Measurements from ENCODE around the gene FOXP1.

FOXP1 gene

DNA sequence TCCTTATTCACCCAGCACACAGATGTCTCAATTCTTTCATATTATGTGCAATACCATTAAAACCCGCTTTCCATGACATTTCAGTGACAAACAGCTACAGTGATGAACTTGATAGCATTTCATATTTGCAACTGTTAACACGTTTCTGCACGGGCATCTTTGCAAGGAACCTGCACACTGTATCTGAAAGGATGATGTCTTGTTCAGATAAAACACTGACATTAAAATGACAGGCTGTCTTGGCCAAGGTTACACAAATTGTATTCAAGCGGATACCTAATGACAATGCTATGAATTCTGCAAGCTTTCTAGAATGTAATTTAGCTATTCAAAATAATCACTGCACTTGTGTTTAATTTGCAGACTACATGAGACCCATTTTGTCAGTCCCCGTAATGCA lies 529.2 kb downstream of the FOXP1 start:
- ATAC-seq (no peak), DNase-seq (no peak)

DNA sequence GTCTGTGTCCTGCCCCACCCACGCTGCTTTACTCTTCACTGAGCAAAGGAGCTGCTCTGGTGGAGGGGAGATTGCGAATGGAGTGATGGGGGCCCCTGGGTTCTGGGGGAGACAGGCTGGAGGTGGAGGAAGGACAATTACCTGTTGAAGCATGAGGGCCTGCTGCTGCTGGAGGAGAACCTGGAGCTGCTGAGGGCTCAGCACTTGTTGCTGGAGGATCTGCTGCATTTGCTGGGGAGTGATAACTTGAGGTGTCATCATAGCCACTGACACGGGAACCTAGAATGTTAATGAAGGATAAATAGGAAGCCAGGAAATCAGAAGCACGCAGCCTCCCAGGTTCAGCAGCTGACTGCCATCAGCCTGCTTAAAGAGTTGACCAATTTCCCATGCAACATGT lies 530.0 kb downstream of the FOXP1 start:
- DNase-seq (no peak), ATAC-seq (no peak)

DNA sequence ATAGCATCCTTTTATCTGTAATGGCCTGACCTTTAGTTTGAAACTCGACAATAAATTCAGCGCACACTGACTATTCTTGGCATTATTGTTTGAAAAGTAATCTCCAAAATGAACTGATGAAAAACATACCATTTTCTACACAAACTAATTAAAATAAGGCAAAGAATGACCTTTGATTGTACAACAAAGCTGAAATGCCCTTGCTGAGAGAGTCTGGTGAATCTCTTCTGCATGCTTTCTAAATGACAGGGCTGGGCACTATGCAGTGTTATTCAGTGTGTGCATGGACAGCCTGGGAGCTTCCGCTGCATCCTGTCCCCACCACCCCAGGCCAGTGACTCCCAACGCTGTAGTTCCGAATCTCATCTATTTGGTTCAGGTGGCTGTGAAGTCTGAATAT lies 530.8 kb downstream of the FOXP1 start:
- no peak for DNase-seq
- ATAC-seq: no peak

DNA sequence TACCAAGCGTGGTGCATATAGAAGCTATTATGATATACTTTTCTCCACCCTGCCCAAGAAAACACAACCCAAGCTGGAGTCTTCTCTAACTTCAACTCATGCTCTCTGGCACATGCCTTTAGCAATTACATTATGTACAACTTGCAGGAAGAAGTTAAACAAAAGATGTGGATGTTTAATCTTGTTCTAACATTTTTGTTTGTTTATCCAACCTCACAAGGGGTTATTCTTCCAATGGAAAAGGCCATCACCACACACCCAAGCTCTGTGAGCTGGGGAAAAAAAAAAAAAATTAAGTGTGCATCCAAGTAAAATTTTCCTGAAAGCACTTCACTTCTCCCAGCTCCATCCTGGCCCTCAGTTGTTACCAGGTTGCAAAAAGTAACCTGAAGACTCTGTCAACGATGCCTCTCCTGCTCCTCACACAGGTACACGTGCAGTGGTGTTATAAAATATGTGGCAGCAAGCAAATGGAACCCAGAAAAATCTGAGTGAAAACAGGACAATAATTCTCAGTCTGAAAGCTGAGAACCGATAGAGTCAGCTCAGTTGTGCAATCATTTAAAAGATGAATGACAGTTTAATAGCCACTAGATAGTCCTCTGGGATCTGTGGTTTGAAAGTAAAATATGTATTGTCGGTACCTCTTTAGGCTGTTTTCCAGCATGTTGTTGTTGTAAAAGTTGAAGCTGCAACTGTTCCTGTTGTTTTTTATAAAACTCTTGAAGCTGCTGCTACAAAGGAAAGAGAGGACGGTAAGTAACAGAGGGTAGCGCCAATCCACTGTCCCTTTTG lies 531.4 kb downstream of the FOXP1 start:
- DNase-seq: no peak
- no peak for ATAC-seq

DNA sequence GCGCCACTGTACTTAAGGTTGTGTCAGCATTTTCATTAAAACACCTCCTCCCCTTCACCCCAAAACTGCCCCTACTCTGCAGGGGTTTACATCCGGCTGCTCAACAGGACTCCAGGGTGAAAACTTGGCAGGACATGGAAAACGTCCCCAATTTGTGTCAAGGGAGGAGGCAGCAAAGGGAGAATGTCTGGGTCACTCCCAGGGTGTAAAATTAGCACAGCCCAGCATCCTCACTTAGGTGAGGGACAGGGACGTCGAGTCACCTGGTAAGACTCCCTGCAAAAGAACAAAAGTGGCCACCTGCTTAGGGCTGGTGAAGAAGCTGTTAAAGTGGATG lies 532.3 kb downstream of the FOXP1 start:
- no peak for ATAC-seq
- no peak for DNase-seq

DNA sequence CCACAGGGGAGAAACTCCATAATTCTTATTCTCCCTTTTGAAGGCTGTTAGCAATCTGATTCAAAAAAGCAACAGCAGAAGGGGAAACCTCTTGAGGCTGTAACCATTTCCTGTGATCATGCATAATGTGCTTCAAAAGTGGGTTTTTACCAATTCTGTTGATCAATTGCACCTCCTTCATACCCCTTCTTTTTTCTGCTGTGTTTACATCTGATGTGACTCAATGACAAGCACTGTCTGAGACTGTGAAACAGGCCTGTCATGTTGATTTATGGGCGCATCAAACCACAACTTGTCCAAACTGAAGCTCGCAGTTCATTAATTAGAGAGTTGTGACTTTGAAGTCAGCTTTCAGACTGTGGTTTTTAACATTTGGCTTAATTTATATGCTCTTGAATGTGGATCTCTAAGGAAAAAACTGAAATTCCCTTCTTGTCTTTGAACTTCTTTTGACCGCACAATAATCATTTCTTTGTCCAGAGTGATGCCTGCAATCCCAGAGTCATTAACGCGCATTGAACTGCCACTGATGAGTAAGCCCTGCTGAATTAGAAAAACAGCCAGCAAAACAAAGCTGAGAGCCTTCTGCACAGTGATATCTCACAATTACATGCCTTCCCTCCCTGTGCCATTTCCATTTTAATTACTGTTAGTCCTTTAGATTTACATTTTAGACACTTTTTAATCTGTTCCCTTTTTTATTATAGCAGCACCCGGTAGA lies 532.8 kb downstream of the FOXP1 start:
- no peak for DNase-seq

DNA sequence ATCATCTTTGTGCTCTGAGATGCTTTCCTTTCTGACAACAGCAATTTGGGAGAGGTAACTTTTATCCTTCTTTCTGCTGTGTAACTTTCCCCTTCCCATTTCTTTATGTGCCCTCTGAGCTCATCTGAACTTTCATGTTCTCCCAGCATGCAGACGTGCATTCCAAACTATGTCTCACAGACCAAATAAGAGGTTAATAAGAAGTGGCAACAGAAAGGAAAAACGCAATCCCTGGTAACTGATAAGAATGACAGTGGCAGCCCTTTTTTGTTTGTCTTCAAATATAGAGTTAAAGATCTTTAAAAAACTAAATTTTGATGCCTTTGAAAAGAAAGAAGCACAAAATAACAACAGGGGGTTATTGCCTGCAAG lies 533.4 kb downstream of the FOXP1 start:
- no peak for DNase-seq
- ATAC-seq: no peak

More for the DNA sequence above, 532.8 kb downstream of the FOXP1 start:
- peak; percentile 91 for ATAC-seq

DNA sequence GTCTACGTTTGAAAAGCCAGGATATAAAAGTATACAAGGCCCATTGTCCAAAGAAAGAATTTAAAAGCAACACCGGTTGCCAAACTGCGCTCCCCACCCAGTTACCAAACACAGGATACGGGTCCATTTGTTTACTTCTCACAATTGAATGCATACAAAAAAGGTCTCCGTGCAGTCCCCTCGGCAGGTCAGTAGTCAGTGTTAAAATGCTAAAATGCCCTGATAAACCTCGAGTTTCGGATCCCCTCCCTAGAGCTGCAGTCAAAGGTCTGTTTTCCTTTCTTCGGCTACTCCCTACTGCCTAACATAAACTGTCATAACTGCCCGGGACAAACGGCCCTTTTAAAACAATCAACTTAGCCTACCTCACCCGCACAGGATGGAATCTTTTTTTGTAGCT lies 534.6 kb downstream of the FOXP1 start:
- DNase-seq (no peak), ATAC-seq (no peak)

DNA sequence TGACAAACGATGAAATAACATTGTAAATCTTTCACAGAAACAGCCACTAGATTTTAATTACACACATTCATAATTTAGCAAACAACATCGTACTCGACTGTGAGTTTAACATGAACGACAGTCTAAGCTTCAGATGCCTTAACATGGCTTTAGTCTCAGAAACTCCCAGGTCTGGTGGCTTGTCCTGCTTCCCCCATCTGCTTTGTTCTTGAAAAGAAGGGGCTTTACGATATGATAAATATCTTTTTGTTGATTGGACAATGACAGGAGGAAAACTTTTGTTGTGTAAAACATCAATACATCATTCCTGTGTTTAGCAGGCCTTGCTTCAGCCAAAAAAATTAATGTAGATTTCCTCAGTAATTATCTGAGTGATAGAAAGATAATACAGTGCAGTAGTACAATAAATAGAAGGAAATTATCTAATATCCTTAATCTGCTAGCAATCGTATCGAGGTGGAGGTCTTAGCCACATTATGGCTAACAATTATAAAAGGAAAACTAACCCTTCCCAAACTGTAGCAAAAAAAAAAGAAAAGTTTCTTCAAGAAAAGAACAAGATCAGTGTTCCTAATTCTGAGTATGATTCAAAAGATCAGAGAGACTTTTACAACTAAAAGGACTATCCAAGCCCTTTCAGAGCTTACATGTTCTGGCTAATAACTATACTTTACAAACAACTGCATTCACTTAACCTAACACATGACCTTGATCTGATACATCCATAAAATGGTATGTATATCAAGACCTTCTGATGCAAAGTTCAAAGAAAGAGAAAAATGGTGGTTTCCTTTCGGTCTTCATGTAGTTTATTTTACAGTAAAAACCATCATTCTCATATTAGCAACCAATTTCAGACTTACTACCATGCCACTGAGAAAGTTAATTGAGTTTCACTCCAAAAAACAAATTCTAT lies 535.7 kb downstream of the FOXP1 start:
- DNase-seq (no peak), ATAC-seq (no peak)

DNA sequence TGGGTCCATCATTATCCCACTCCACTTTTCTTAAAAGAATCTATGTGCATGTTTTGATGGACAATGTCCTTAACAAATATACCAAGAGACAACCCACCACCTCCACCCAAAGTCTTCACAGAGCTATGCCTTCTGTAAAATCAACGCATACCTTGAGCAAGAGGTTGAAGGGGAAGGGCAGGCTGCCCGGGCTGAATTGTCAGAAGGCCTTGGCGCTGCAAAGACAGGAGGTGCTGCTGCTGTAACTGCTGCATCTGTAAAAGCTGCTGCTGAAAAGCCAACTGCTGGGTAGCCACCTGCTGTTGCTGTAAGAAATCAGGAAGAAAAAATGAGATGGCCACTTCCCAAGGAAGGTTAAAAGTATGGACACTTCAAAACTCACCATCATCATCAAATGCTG lies 536.7 kb downstream of the FOXP1 start:
- DNase-seq: no peak
- no peak for ATAC-seq

DNA sequence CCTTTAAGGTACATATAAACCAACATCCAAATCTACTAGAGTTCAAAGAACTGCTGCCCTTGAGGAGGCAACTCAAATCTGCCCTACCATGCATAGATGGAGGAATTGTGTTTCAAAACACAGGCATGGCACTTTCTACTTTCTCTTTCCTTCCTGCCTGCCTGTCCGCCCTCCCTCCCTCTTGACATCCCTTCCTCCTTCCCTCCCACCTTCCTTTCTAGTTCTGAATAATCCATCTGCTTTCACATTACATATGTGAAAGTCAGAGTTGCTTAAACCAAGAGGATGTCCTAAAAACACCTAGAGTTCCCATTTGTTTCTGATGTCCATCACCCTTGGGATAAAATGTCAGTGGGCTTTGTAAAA lies 537.6 kb downstream of the FOXP1 start:
- no peak for DNase-seq
- peak; percentile 62 for ATAC-seq

DNA sequence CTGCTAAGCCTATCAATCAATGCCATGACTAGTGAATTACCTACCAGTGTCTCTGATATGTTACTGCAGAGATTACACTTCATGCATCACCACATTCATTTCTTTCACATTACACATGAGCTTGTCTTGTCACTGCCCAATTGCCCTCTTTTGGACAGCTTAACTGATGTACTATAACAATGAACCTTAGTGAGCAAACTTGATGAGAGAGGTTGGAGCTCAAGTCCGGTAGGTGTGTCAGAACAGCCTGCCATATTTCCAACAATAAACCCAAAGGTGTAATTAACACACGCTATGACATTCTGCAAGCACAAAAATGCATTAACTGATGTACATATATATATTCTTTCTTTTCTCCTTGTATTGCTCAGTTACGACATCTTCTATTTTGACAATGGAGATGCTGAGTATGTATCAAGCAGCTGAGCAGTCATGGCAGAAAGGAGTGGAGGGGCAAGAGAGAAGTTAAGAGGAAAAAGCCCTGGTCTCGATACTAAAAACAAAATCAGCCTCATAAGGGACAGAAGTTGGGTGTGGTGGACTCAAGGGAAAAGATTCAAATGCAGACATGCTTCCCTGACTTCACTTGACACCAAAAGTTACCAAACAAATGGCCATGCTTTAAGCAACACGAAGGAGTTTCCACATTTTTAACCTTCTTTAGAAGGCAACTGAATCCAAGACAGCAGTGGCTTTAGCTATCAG lies 538.2 kb downstream of the FOXP1 start:
- DNase-seq: no peak
- ATAC-seq: no peak

DNA sequence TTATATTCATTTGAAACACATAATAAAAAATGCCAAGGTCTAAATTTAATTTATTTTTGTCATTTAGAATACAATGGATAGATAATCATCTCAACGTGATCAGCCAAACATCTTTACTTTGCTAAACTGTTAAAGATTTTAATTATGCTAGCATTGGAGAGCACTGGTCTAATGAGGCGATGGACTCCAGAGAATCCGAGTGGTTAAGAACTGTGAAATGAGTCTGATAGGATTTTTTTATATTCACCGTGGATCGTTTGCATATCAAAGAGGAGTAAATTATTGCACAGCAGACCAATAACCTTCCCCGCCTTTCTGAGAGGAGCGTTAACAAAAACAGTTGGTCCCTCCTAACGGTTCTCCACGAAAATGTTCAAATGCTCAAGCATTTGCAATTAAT lies 540.8 kb downstream of the FOXP1 start:
- DNase-seq: no peak
- no peak for ATAC-seq

DNA sequence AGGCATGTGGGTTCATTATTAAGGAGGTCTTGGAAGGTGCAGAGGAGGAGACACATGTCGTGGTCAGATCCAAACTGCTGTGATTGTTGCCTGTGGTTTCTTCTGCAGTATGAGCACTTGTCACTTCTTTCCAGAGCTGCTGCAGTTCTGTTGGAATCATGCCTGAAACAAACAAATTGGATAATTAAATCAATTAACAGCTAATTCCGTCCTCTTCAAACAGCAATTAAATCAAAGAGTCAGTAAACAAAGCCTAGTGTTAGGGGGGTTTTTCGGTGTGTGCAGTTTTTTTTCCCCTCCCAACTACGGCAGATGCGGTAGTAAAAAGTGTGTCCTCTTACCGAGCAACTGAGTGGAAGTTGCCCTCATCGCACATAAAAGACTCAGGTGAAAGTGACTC lies 542.2 kb downstream of the FOXP1 start:
- no peak for DNase-seq
- no peak for ATAC-seq

DNA sequence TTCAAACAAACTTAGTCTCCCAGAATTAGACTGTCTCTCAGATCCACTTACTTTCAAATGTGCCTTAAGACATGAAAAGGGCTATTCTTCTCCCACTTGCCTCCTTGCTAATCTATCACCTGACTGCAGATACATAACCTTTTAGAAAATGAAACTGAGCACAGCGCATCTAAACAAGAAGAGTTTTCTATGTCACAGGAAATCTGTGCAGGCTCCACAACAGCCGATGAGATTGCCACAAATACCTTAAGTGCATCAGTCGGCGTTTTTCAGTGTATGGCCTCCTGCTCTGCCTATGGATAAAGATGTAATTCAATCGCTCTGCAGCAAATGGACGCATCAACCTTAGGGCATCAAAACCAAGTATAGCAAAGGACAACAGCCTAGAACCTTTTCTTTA lies 544.2 kb downstream of the FOXP1 start:
- no peak for DNase-seq
- peak; percentile 35 for ATAC-seq

DNA sequence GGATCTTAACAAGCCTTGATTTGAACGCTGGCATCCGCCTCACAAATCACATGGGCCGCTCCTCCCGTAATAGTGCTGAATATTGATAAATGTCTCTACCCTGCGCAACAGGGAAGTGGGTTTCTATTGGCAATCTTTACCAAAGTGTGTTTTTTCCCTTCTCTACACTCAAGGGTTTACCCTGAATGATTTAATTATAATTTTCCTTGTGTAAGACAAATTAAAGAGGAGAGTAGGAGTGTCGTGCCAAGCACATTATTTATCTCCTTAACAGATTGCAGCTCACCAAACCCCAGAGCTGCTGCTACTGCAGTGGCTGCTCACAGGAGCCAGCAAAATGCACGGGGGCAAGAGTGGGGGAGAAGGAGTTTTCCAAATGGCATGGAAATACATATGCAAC lies 545.8 kb downstream of the FOXP1 start:
- ATAC-seq: no peak
- DNase-seq: no peak

DNA sequence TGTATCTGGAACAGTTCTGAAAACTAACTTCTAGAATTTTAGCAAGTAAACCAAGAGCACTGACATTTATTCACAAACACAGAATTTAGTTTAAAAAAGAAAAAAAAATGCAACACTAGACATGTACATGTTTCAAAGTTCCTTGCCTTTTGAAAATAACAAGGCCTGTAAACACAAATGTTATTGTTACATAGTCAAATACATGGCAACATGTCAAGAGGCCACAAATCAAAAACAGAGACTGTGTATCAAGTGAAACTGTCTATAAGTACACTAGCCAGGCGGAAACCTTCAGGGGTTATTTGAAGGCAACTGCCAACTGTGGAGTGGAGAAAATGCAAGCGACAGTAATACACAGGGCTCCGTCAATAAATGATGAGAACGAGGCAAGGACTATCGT lies 547.6 kb downstream of the FOXP1 start:
- DNase-seq (no peak), ATAC-seq (no peak)

DNA sequence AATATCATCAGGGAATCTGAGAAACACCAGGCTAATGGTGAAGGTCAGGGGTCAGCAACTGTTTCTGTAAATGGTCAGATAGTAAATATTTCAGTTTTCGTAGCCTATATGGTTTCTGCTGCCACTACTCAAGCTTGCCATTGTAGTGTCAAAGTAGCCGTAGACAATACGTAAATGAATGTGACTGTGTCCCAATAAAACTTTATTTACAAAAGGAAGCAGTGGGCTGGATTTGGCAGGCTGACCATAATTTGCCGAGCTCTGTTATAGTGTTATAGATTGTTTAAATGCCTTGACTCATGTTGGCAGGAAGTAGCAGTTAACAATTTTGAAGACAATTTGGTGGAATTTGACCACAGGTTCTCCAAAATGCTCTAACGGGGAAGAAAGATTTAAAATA lies 548.2 kb downstream of the FOXP1 start:
- no peak for ATAC-seq
- no peak for DNase-seq

DNA sequence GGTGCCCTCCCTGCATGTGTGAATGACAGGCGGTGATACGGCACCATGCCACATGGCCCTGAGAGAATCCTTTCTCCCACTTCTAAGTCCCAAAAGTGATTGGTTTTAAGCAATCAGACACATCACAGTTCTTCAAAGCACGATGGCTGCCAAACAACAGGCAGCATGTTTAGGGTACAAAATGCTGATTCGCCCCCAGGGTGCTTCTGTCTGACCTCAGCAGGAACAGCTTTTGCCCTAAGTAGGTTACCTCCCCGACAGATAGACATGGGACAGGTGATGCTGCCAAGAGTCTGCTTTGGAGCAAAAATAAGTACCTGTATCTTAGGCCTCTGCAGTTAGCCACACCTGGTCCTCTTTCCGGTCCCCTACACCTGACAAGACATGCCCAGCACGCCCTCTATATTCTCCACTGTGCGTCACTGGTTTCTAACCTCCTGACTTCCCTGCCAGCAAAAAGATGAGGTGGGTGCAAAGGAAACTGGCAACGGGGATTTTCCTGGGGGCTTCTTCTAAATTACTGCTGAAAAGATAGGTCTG lies 549.8 kb downstream of the FOXP1 start:
- DNase-seq: no peak

DNA sequence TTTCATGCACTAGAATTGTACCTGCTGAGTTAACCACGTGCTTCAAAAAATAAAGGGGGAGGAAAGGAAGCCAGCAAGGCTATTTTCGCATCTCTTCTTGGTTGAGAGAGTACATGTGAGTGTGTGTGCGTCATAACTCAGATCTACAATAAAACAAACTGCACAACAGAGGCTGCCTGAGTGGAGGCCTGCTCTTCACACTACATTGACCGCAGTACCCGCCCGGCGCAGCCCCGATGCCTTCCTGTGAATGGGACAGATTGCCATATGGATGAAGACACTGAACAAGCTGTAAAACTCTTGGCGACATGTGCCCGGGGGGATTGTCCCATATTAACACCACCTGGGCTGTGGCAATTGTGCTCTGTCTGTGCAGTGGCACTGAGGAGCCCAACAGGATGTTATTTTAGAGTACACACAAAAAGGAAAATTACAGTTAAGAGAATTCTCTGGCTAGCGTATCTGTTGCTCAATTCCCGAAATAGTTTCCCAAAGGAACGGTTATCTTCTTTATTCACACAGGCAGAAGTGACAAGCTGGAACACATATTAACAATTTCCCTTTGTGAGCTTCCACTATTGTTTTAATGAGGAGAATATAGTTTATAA lies 551.5 kb downstream of the FOXP1 start:
- ATAC-seq (peak; percentile 49), DNase-seq (peak; percentile 37)

More for the DNA sequence above, 549.8 kb downstream of the FOXP1 start:
- ATAC-seq: no peak

DNA sequence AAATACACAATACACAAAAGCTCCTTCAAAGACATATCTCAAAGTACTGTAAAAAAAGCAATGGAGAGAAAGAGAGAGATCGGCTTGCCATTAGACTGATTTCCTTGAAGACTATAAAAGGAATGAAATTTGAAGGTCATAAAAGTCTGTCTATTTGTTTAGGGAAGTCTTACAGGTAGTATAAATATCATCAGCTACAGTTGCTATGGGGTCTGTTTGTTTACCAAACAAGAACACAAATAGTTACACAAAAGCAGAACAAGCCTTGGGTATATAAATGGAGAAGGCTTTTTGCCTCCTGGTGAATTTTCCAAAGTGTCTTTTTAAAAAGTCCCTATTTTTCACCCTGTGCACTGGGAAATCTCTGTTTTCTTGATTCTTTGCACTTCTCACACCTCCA lies 552.3 kb downstream of the FOXP1 start:
- DNase-seq: no peak
- ATAC-seq: no peak

DNA sequence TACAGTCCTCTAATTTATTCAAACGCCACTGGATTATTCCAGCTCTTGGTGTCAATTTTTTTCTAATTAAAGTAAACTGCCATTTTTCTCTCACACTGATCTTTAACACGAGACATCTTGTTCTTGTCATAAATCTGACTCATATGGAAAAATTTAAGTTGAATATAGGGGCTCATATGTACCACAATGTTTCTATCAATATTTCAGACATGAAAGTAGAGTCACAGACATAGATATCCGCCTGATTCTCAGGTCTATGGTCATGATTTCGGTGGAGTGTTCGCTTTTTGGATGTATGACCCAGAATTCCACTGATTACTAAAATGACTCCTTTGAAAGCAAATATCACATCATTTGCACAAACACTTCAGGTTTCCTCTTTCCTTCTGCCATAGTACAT lies 552.8 kb downstream of the FOXP1 start:
- DNase-seq: no peak

More for the DNA sequence above, 552.8 kb downstream of the FOXP1 start:
- ATAC-seq: peak; percentile 53
